DMS53 treated with DMSO at 0.1 percent for 48 hours (cell line): ENCODE results near the gene CACNA2D3.

ENCODE experiments used
- DNase-seq: peaks from one replicate; lab custom pipeline; 2025; ENCODE audit not compliant: unreplicated experiment; lab: John Stamatoyannopoulos, UW

Gene CACNA2D3

DNA sequence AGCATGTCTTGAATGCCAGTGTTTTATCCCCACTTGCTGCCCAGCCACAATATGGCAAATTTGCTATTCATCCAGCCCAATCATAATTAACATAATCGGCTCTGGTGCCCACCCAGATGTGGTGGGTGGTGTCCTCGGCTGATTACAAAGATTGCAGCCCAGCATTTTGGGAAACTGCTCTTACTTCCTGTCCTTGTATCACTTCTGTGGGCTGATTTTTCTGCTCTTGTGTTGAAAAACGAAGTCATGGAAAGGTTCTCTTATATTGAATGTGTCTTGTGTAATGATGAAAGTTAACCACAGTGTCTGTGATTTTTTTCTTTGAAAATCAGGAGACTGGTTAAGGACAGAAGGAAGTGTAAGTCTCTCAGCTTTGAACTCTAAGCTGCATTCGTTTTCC, 141.7 kb downstream of the CACNA2D3 start:
- DNase-seq = no peak

DNA sequence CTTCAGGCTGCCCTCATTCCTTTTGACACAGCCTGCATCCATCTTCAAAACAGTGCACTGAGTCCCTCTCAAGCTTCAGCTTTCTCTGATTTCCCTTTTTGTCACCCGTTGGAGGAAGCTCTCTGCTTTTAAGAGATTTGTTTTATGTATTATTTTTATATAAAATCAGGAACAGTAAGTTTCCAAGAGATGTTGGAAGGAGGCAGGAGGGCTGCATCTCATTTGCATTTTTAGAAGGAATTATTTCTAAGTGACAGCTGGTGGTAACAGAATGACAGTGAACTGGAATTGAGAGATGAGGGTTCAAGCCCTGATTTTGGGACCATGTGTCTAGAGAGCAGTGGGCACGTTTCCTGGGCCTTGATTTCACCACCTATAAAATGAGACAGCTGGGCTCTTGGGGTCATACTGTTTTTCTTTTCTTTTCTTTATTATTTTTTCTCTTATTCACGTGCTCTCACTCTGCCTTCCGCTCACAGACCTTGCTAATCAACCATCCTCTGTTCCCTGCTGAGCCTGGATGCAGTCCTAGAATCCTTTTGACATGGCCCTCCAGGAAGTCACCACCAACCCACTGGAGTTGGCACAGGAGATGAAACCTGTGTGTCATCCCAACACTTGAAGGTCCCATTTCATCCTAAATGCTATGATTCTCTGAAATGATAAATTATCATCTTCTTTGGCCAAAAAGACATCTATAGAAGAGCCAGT, 148.6 kb downstream of the CACNA2D3 start:
- no peak for DNase-seq

DNA sequence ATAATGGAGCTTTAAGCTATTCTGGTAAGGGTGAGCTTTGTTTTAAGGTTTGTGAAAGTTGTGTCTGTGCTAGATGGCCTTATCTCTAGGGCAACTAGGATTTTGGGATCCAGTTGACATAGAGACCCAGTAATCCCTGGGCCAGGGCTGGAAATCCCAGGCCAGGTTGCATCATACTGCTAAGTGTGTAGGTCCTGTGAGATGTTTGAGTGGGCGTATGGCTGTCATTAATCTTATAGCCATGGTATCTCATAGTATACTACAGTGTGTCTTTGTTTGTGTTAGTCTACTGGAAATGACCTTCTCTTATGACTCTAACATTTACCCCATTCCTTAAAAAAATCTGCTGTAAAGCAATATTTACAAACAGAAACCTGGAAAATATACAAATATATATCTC, 151.4 kb downstream of the CACNA2D3 start:
- no peak for DNase-seq

DNA sequence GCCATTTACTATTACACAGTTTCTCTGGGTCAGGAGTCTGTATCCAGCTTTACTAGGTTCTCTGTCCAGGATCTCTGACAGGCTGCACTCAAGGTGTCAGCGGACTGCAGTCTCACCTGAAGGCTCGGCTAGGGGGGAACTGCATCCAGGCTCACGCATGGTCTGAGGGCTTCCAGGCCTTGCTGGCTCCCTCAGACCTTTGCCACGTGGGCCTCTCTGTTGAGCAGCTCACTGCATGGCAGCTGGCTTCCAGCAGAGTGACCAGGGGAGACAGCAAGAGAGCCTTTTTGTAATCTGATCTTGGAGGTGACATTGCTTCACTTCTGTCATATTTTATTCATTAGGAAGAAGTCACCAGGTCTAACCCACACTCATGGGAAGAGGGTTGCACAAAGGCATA, 152.3 kb downstream of the CACNA2D3 start:
- DNase-seq = no peak

DNA sequence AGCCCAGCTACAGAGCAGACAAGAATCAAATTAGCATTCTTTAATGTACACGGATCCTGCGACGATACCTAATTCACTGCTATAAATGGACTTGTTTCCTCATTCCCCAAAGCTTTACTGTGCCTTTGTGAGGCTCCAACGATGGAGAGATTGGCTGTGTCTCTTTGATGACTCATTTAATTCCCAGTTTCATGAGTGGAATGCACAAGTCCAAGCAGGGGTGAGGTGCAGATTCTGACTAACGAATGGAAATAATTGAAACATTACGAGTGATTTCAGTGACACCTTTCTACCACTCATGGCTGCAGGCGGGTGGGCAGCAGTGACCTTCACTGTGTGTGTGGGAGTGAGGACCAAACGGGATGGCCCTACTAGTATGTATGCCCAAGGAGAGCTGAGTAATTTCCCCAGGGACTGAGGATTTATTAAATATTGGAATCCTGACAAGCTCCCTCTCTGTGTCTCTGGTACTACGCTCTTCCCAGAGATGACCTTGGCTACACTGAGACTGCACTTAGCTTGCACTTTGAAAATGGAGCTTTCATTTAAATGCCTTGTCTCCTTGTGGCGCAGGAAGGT, 156.7 kb downstream of the CACNA2D3 start:
- DNase-seq = no peak

DNA sequence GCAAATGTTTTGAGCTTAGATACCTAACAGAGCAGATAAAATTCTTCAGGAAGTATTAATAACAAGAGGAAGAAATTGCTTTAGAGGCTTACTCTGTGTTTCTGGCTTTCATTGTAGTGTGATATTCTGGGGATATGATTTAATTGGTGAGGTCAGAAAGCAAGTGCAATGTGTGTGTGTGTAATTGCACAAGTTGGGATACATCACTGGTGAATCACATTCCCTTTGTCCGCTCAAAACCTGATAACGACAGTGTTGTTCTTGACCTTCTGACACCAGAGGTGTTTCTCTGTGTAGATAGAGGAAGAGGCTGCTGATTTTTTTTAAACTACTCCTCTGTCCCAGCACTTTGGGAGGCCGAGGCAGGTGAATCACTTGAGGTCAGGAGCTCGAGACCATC, 161.1 kb downstream of the CACNA2D3 start:
- no peak for DNase-seq

DNA sequence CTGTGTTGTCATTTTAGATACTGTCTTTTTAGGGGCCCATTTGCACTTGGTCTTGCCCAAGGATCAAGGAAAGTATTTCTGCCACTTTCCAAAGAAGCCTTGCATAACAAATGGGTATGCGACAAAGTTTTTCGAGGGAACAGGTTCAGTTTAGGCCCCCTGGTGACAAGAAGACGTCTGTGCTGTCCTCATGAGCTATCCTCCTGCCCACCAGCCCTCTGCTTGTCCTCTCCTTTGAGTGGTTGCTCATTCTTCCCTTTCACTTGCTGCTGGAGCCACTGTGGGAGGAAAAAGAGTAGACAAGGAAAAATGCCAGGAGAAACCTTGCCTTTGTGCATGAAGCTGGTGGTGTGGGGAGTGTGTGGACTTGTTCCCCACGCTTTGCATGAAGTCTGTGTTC, 171.9 kb downstream of the CACNA2D3 start:
- no peak for DNase-seq

DNA sequence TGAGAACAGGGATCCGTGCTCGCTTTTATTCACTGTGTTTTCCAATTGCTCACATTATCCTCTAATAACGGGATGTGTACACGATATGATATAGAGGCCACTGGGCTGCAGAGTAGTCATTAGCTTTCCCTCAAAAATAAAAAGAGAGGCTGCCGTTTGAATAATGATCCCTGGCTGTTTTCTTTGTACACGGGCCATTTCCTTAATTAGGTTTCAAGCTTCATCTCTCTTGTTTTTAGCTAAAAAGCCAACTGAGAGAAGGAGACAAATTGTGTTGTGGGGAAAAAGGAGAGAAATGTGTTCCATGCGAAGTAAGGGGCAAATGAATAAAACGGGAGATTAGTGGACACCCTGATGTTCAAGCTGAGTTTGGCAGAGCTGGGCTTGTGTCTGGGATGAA, 174.2 kb downstream of the CACNA2D3 start:
- DNase-seq = no peak

DNA sequence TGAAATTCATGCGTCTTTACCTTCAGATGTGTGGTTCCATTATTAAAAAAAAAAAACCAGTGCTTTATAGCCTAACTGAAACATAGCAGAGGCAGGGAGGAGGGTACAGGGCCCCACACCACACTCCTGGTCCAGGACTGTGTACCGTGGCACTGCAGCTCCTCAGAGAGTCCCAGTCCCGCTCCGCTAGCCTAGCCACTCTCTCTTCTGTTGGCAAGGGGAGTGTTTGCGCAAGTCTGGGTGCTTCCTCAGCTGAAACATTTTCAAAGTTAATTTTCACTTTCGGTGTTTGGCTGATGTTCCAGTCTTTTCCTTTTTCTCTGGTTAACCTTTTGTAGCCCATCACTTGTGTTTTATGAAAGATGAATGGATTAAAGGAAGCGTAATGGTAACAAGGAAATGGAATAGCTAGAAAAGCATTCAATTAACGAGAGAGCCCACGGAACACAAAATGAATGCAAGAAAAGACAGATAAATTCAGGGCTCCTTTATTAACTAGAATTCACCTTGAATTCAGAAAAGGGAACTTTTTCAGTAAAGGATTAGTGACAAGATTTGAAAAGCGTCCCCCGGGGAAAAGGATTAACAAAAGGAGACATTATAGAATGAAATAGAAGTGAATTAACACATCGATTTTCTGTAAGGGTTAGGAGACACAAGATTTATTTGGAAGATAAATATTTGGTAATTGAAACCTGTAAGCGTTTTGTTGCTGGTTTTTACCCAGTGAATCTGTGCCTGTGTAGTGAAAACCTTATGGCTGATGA, 177.0 kb downstream of the CACNA2D3 start:
- DNase-seq = no peak

DNA sequence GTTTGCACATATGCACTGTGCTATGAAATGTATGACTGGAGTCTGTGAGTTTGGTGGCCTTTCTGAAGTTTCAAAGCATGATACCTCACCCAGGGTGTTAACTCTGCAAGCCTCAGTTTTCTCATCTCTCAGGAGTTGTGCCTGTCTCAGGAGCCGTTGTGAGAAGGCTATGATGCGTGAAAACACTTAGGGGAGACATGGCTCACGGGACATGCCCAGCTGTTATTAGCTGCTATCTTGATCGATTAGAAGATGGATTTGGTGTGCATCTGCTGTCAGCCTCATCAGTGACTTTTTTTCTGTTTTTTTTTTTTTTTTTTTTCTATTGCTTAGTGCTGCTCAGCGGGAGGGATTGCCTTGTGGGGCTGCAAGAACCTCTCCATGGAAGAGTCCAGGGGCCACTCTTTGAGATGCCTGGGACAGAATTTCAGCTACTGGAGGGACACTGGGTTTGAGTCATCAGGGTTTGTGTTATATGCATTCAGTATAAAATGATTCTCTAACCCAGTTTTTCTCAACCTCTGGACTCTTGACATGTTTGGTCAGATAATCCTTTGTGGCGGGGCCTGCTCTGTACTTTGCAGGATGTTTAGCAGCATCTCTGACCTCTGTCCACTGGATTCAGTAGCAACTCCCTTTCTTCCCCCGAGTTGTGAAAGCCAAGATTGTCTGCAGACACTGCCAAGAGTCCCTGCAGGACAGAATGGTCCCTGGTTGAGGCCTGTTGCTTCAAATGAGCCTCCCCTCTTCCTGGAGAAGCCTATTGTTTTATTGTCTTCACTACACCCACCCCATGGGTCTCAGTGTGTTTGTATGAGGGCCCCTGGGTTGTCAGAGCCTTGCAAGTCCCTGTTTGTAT, 181.4 kb downstream of the CACNA2D3 start:
- no peak for DNase-seq

DNA sequence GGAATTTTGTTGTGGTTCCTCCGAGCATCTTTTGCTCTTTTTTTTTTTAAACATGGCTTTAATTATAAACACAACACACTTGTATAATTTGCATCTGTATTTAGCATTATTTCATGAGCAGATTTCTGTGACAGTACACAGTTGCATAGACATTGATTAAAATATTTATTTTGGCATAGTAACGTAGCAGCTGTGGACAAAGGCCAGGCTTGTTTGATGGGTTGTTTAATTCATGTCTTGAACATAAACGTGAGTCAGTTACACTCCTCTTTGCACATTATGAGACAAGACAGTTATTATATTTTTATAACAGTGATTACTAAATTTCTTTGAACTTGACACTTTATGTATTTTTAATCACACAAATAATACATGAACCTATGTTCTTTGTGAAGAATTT, 182.5 kb downstream of the CACNA2D3 start:
- DNase-seq = no peak

DNA sequence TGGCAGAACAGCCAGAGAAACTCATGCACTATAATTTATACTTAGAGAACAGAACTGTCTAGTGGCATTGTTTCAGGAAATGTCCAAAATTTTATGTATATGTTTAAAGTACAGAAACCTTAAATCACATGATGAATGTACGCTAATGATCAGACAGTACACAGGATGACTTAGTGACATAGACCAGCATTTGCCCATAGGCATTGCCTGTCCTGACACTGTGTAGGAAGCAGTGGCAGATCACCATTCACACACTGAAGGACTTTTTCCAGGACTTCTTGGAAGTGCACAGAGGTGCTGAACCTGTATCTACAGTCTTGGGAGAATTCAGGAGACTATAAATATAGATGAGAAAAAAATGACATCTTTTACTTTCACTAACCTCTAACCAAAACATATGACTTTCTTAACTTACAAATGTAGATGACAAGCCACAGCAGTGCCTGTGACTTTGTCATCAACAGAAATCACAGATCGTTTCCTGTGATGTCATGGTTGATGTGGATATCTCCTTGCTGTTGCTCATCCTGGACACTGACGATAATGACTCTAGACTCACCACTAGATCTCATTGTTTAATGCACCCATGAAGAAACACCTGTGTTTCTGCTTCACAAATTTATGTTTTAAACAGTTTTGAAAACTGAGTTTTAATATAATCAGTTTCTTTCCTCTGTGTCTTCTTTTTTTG, 183.2 kb downstream of the CACNA2D3 start:
- DNase-seq = no peak

DNA sequence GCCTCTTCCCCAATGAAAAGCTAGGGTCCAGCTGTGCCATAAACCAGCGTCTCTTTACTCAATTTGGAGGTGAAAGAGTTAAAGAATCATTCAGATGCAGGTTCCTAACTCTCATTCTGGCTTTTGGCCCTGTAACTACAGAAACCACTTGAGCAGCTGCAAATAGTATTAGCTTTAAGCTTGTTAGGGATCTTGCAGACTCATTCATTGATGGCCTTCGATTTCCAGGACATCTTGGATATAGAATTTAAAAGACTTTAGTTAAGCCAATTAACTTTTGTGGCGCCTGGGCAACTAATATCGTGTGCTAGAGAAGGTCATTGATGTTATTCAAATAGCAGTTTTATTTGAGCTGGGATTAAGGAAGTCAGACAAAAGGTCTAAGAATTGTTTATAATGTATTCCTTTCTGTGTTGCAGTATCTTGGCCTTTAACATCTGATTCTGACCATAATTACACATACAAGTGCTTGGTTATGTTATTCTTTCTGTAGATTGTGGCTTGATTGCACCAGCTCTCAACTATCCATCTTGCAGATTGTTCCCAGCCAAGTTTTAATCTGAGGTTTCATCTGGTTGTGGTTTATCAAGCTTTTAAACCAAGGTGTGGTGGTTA, 185.3 kb downstream of the CACNA2D3 start:
- no peak for DNase-seq

DNA sequence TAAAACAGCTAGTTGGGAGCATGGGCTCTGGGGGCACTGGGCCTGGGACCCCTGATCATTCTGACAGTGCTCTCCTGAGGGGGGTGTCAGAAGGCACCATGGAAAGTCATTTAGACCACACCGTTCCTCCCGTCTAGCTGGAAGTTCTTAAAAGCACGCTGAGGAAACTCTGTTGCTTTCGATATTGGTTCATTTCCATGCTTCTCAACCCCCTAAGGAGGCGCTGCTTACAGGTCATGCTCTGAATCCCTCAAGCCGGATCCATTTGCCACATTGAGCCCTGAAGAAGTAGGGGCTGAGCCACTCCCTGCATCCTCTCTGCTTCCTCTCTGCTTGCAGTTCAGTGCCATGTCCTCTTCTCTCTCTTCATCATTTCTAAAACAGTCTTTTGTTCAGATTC, 187.2 kb downstream of the CACNA2D3 start:
- DNase-seq = no peak

DNA sequence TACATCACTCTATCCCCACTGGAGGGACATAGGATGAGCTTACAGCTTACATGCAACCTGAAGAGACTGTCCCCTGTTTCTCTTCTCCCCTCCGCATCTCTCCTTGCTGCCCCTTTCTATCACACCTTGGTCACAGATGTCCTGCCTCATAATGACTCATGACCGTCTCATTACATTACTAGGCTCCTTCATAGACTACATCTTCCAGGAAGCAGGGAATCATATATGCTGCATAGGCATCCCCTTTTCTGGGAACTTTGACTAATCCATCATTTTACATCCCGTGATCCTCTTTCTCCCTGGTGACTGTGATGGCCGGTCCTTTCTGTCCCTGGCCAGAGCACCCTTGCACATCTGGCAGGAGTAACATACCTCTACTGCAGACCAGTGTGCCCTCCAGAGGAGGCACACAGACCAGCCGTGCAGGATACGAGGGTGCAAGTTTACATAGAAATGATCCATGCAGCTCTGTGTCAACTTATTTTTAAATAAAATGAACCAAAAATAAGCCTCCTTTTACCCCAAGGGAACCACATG, 188.9 kb downstream of the CACNA2D3 start:
- no peak for DNase-seq

DNA sequence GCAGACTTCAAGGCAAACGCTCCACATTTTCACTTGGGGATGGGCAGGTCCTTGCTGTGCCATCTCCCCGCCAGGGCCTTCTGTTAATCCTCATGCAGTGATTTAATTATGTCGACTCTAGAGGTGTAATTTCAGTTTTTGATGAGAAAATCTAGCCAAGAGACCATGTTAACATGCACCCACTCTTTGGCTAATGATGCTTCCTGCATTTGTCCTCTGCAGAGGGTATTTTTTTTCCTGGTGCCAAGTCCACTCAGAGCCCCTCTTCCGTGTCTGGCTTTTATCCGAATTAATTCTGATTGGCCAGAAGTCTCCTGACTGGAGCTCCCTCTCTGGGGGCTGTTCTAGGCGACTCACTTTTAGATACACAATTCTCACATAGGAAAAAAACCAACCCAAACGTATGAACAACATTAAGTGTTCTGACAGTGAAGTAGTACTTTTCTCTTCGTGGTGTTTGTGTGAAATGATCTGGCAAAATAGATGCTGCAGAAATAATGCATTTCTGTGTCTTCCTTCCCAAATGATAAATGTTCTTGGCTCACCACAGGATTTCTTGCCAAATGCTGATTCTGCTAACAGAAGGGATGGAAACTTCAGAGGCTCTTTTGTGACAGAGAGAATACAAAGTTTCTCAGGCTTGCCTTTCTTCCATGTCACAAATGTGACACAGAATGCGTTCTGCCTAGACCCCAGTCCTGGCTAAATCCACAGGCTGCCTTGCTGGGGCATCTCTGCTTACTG, 190.0 kb downstream of the CACNA2D3 start:
- DNase-seq = no peak

DNA sequence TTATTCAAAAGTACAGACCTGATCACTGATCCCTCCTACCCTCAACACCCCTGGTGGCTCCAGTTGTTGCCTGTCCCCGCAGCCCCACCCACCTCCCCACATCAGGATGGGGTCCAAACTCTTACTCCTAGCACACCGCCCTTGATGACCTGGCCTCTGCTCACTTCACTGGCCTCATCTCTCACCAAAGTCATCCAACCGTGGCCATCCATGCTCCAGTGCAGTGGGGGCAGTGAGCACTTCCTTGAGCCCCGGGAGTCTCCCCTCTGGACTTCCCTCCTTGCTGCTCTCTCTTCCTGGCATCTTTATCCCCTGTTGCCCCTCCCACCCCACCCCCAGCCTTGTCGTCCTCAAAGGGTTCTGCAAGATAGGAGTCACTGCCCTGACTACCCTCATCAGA, 191.1 kb downstream of the CACNA2D3 start:
- DNase-seq = no peak

DNA sequence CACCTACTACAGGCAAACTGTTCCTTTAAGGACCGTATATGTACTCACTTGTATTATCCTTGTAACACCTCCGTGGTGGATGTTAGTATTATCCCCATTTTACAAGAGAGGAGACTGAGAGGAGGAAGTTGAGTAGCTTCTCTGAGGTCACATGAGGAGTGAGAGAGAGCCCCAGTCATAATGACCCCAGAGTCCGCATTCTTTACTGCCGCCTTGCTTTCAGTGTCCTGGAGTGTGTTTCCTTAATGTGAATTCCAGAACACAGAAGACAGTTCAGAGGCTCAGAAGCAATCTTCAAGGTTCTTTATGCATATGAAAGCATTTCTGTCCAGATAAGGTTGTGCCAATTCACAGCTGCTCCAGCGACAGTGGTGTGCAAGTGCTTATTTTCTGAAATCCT, 199.2 kb downstream of the CACNA2D3 start:
- no peak for DNase-seq

DNA sequence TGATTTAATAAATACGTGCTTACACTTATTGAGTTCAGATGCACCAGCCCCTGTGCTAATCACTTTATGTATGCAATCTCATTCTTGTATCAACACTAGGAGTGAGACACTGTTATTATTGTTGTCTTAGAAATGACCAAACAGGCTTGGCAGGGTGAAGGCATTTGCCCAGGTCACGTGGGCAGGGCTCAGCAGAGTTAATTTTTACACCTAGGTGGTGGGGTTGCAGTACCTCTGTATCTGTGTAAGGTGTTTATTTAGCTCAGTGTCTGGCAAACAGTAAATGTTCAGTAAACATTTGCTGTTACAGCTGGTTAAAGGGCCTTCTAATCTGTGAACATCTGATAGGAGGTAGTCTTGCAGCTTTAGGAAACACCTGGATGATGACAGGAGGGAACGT, 200.0 kb downstream of the CACNA2D3 start:
- peak; percentile 68 for DNase-seq
